Neural progenitor cell (in vitro differentiated cells): ENCODE data around the gene SCAMP1.

Experiments
- CTCF ChIP-seq: fragments of 200-600 bp; sonication (generic); IDR thresholded peaks from 2 replicates; pipeline ENCODE4 v1.5.1; 2017; ENCODE audit warnings: antibody characterized with exemption, mild to moderate bottlenecking
- EZH2 ChIP-seq: fragments of 200-600 bp; sonication (generic); IDR thresholded peaks from 2 replicates; pipeline ENCODE4 v1.6.1; 2017; ENCODE audit warnings: antibody characterized with exemption, mild to moderate bottlenecking, moderate library complexity
- EZH2phosphoT487 ChIP-seq: fragments of 200-600 bp; sonication (generic); IDR thresholded peaks from 2 replicates; pipeline ENCODE4 v1.6.1; 2017; ENCODE audit warnings: antibody characterized with exemption

GRCh38 chr5:78429332-78429980 is 69.0 kb downstream of the SCAMP1 start:
- TF ChIP-seq CTCF, result no peak
- no peak for TF ChIP-seq EZH2
- TF ChIP-seq EZH2phosphoT487, result no peak
